Mucosa of rectum (tissue), 2 donors: ENCODE data around the gene NRXN2.

Experiments
- H3K27ac ChIP-seq, 2 donors: one replicate each; pipeline ENCODE4 v1.7.0; 2013; ENCODE audit warnings: inconsistent platforms in 2 of 2, low read depth in 2 of 2, low read length in 2 of 2
- H3K27me3 ChIP-seq, 2 donors: one replicate each; pipeline ENCODE4 v1.7.0; 2013; ENCODE audit warnings: low read length in 2 of 2; ENCODE audit not compliant: control insufficient read depth in 2 of 2, insufficient read depth in 2 of 2
- H3K36me3 ChIP-seq, 2 donors: one replicate each; pipeline ENCODE4 v1.7.0; 2013; ENCODE audit warnings: low read length in 2 of 2; ENCODE audit not compliant: control insufficient read depth in 2 of 2, insufficient read depth in 2 of 2
- H3K4me1 ChIP-seq, 2 donors: one replicate each; pipeline ENCODE4 v1.7.0; 2013; ENCODE audit warnings: low read length in 2 of 2, mild to moderate bottlenecking in 1 of 2; ENCODE audit not compliant: control insufficient read depth in 2 of 2, insufficient read depth in 2 of 2
- H3K4me3 ChIP-seq, 2 donors: one replicate each; pipeline ENCODE4 v1.7.0; 2013; ENCODE audit warnings: low read length in 2 of 2
- H3K9ac ChIP-seq, 2 donors: one replicate each; pipeline ENCODE4 v1.7.0; 2013; ENCODE audit warnings: low read length in 2 of 2, low read depth in 1 of 2, mild to moderate bottlenecking in 1 of 2
- H3K9me3 ChIP-seq, 2 donors: one replicate each; pipeline ENCODE4 v1.7.0; 2013; ENCODE audit warnings: low read length in 2 of 2; ENCODE audit not compliant: control insufficient read depth in 2 of 2
- donor health status: healthy.
- donor health status: Normal muscosa, but diverticular disease.

Gene NRXN2

DNA sequence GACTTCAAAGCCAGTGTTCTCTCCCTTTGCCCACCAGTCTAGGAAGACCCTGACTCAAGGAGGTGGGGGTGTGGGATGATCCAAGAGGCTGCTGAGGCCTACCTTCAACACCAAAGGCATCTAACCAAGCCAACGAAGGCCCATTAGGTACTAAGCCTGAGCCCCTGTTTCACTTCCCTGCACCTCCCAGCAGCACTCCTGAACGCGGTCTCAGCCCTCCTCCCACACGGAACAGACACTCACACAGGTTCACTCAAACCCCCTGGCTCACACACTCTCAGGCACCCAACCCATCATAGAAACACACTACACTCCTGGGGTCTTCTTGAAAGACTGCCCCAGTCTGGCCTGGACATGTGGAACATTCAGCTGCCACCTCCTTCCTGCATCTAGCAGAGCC lies 91.3 kb downstream of the NRXN2 start:
- H3K4me1 ChIP-seq = no peaks in the 10 kb centered on the region

GRCh38 chr11:64629796-64630562 lies 93.0 kb downstream of the NRXN2 start:
- Histone ChIP-seq H3K27me3 (no peaks in the 10 kb centered on the region), H3K36me3 (peaks cover 0 to 2% of the 10 kb centered on the region in 2 donors), H3K4me1 (no peaks in the 10 kb centered on the region), H3K27ac (no peak overlapping the region), H3K9ac (no peak overlapping the region), H3K4me3 (no peak overlapping the region), H3K9me3 (no peaks in the 10 kb centered on the region)

More for the DNA sequence above, 91.3 kb downstream of the NRXN2 start:
- H3K4me3 ChIP-seq = no peak overlapping the region
- H3K27ac ChIP-seq = no peak overlapping the region
- no peaks in the 10 kb centered on the region for H3K9me3 ChIP-seq
- no peaks in the 10 kb centered on the region for H3K27me3 ChIP-seq
- no peak overlapping the region for H3K9ac ChIP-seq
- H3K36me3 ChIP-seq = peaks cover 0 to 2% of the 10 kb centered on the region in 2 donors

DNA sequence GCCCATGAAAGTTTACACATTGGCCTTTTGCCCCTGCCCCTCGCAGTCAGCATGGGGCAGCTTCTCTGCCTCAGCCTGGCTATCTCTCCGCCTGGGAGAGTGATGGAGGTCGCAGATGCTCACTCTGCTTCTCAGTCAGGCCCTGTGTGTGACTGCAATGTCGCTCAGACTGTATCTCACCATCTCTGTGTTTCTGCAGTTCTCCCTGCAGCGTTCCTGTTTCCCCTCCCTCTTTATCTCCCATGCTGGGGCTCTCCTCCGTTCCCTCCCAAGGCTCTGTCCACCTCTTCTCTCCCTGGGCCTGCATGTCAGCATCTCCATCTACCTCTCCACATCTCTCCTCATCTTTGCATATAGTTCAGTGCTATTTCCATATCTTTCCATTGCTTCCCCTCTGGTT lies 93.9 kb downstream of the NRXN2 start:
- no peaks in the 10 kb centered on the region for H3K4me1 ChIP-seq
- no peak overlapping the region for H3K9ac ChIP-seq
- H3K27ac ChIP-seq = no peak overlapping the region
- no peaks in the 10 kb centered on the region for H3K36me3 ChIP-seq
- H3K4me3 ChIP-seq = no peak overlapping the region
- no peaks in the 10 kb centered on the region for H3K27me3 ChIP-seq
- H3K9me3 ChIP-seq = no peaks in the 10 kb centered on the region

DNA sequence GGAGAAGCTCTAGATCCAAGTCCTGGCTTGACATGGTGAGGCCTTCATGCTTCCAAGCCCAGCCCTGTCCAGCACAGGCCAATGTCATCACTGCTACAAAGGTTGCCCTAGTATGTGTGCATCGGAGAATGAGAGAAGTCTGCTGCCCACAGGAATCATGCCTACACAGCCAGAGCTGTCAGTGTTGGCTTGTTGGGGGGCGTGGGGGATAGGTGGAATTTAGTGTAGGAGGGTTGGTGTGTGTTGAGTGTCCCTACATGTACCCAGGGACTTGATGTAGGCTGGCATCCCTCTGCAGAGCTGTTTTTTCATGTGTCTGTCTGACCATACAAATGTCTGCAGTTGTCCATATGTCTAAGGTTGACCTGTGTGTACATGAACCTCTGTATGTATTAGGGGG lies 94.4 kb downstream of the NRXN2 start:
- H3K27ac ChIP-seq = no peak overlapping the region
- H3K9me3 ChIP-seq = no peaks in the 10 kb centered on the region
- no peak overlapping the region for H3K9ac ChIP-seq
- no peaks in the 10 kb centered on the region for H3K36me3 ChIP-seq
- H3K4me1 ChIP-seq = no peaks in the 10 kb centered on the region
- H3K27me3 ChIP-seq = no peaks in the 10 kb centered on the region
- H3K4me3 ChIP-seq = no peak overlapping the region

- Histone ChIP-seq H3K4me1 (no peaks in the 10 kb centered on the region), H3K4me3 (no peak overlapping the region), H3K27me3 (no peaks in the 10 kb centered on the region), H3K9ac (no peak overlapping the region), H3K27ac (no peak overlapping the region), H3K9me3 (no peaks in the 10 kb centered on the region), H3K36me3 (no peaks in the 10 kb centered on the region)
Measured at GRCh38 chr11:64627371-64627770, 95.6 kb downstream of the NRXN2 start.

DNA sequence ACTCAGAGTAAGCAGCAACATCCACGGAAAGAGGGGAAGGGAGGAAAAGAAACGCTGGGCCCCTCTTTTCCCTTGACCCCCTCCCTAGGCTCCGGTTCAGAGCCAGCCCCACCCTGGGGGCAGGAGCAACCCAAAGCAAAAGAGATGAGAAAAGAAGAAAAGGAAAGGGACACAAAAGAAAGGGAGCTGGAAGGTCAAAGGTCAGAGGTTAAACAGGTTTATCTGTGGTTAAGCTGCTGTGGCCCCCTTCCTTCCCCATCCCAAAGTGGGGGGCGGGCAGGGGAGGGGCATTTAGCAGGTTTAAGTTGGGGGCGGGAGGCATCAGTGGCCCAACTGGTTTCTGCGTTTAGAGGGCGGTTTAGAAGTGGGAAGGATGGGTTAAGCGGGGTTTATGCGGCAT lies 96.4 kb downstream of the NRXN2 start:
- H3K36me3 ChIP-seq = no peaks in the 10 kb centered on the region
- H3K9me3 ChIP-seq = no peaks in the 10 kb centered on the region
- H3K4me3 ChIP-seq = no peak overlapping the region
- no peaks in the 10 kb centered on the region for H3K27me3 ChIP-seq
- H3K9ac ChIP-seq = no peak overlapping the region
- H3K4me1 ChIP-seq = no peaks in the 10 kb centered on the region
- no peak overlapping the region for H3K27ac ChIP-seq

- peaks cover 5 to 15% of the 10 kb centered on the region in 2 donors for H3K4me1 ChIP-seq
- H3K27ac ChIP-seq = no peak overlapping the region
- no peak overlapping the region for H3K4me3 ChIP-seq
- H3K36me3 ChIP-seq = no peaks in the 10 kb centered on the region
- H3K9ac ChIP-seq = no peak overlapping the region
- no peaks in the 10 kb centered on the region for H3K27me3 ChIP-seq
- no peaks in the 10 kb centered on the region for H3K9me3 ChIP-seq
Measured at GRCh38 chr11:64624883-64625481, 98.0 kb downstream of the NRXN2 start.

- Histone ChIP-seq H3K9me3 (no peaks in the 10 kb centered on the region), H3K4me3 (no peak overlapping the region), H3K9ac (no peak overlapping the region), H3K36me3 (no peaks in the 10 kb centered on the region), H3K27me3 (no peaks in the 10 kb centered on the region), H3K27ac (no peak overlapping the region), H3K4me1 (peaks cover 5 to 20% of the 10 kb centered on the region in 2 donors)
Measured at GRCh38 chr11:64622681-64623080, 100.3 kb downstream of the NRXN2 start.

GRCh38 chr11:64621283-64622019 lies 101.5 kb downstream of the NRXN2 start:
- H3K9me3 ChIP-seq = no peaks in the 10 kb centered on the region
- no peaks in the 10 kb centered on the region for H3K36me3 ChIP-seq
- no peak overlapping the region for H3K4me3 ChIP-seq
- H3K4me1 ChIP-seq = peaks cover 5 to 20% of the 10 kb centered on the region in 2 donors
- no peaks in the 10 kb centered on the region for H3K27me3 ChIP-seq
- H3K27ac ChIP-seq = no peak overlapping the region
- H3K9ac ChIP-seq = no peak overlapping the region

DNA sequence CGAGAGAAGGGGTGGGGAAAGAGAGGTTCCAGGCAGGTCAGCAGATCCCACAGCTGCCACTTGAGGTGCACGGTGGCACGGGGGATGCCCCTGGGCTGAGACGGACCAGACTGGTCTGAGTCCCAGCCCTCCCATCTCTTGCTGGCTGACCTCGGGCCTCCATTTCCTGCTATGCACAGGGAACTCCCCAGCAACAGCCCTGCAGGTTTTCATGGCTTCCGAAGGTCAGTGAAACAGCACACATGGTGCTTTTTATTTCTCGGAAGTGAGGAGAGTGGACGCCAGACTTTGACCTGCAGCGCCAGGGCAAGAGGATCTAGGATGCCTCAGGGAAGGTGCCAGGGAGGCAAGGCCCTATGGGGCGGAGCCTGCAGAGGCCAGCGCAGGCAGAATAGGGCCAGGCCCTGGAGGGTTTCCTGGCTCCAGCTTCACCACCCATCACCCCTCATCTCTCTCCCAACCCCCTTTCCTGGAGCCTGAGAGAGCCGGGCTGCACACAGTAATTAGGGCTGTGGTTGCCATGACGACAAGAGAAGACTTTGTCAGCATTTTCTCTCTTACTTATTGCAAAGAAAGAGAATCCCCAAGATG lies 102.5 kb downstream of the NRXN2 start:
- no peaks in the 10 kb centered on the region for H3K27me3 ChIP-seq
- no peaks in the 10 kb centered on the region for H3K36me3 ChIP-seq
- H3K27ac ChIP-seq = peak overlapping the region; percentile 32 to 69
- H3K4me1 ChIP-seq = peaks cover 5 to 20% of the 10 kb centered on the region in 2 donors
- H3K9ac ChIP-seq = no peak overlapping the region
- H3K4me3 ChIP-seq = no peak overlapping the region
- no peaks in the 10 kb centered on the region for H3K9me3 ChIP-seq
